ENCODE data around the gene LIF. TPM values are rescaled to one million over a fixed set of nuclear protein-coding genes. Genes with fewer than 3 reads are reported as not detected.

Gene LIF
- total RNA-seq, 6 donors from 2014 or later = 0.89 to 16.9 (median 3.8) TPM

- H3K4me3 ChIP-seq = no peak overlapping the region
- no peak for ATAC-seq (ENCODE audit: low FRiP score in 2 of 2)
- peak overlapping the region in 3 of 4 donors; percentile 51 to 99 (median 90) for H3K27ac ChIP-seq
- no peaks in the 10 kb centered on the region for H3K9me3 ChIP-seq
- DNase-seq = no peak
- TF ChIP-seq POLR2AphosphoS5 (IDR thresholded peaks at IDR 0.05) (no peak), POLR2A (IDR thresholded peaks at IDR 0.05) (no peak), EP300 (IDR thresholded peaks at IDR 0.05) (no peak), CTCF (IDR thresholded peaks at IDR 0.05) (no peak)
- H3K4me1 ChIP-seq = peaks cover 47 to 65% (median 55%) of the 10 kb centered on the region in 4 donors
- no peaks in the 10 kb centered on the region for H3K27me3 ChIP-seq
- peaks cover 26 to 73% (median 61%) of the 10 kb centered on the region in 4 donors for H3K36me3 ChIP-seq
- WGBS, 2 donors = 95 to 100% methylated on average over 3 to 9 of the region's 9 CpGs
Observed at GRCh38 chr22:30294066-30294465, 47.5 kb upstream of the LIF start.

GRCh38 chr22:30293026-30293425 is 46.5 kb upstream of the LIF start:
- 95 to 98% methylated on average over 6 to 7 of the region's 7 CpGs for WGBS, 2 donors
- H3K27me3 ChIP-seq = no peaks in the 10 kb centered on the region
- H3K9me3 ChIP-seq = no peaks in the 10 kb centered on the region
- H3K36me3 ChIP-seq = peaks cover 25 to 63% (median 55%) of the 10 kb centered on the region in 4 donors
- no peak for DNase-seq
- TF ChIP-seq EP300 (IDR thresholded peaks at IDR 0.05) (no peak), CTCF (IDR thresholded peaks at IDR 0.05) (no peak), POLR2A (IDR thresholded peaks at IDR 0.05) (no peak), POLR2AphosphoS5 (IDR thresholded peaks at IDR 0.05) (no peak)
- no peak overlapping the region for H3K4me3 ChIP-seq
- H3K4me1 ChIP-seq = peaks cover 50 to 65% (median 55%) of the 10 kb centered on the region in 4 donors
- no peak for ATAC-seq (ENCODE audit: low FRiP score in 2 of 2)
- peak overlapping the region; percentile 94 to 99 (median 96) for H3K27ac ChIP-seq

GRCh38 chr22:30292069-30292970 is 45.8 kb upstream of the LIF start:
- DNase-seq = no peak
- H3K36me3 ChIP-seq = peaks cover 25 to 56% (median 48%) of the 10 kb centered on the region in 4 donors
- 87 to 91% methylated on average over 13 to 18 of the region's 18 CpGs for WGBS, 2 donors

GRCh38 chr22:30291058-30291892 is 44.7 kb upstream of the LIF start:
- WGBS, 2 donors = 43 to 53% methylated on average over 8 to 13 of the region's 13 CpGs
- TF ChIP-seq POLR2AphosphoS5 (IDR thresholded peaks at IDR 0.05) (peak; percentile 99), CTCF (IDR thresholded peaks at IDR 0.05) (peak in 3 of 6 experiments; percentile 15 to 26 (median 24)), EP300 (IDR thresholded peaks at IDR 0.05) (peak; percentile 93 to 100 (median 98)), POLR2A (IDR thresholded peaks at IDR 0.05) (peak in 1 of 4 donors; percentile 65)
- Histone ChIP-seq H3K27ac (peak overlapping the region; percentile 94 to 99 (median 96)), H3K36me3 (peaks cover 25 to 47% (median 42%) of the 10 kb centered on the region in 4 donors), H3K27me3 (no peaks in the 10 kb centered on the region), H3K4me1 (peaks cover 43 to 59% (median 46%) of the 10 kb centered on the region in 4 donors), H3K4me3 (no peak overlapping the region), H3K9me3 (no peaks in the 10 kb centered on the region)
- ATAC-seq (ENCODE audit: low FRiP score in 2 of 2) (peak; percentile 8 to 71), DNase-seq (peak in 1 of 2 donors; percentile 94)

More at GRCh38 chr22:30292069-30292970, 45.8 kb upstream of the LIF start:
- Histone ChIP-seq H3K9me3 (no peaks in the 10 kb centered on the region), H3K27me3 (no peaks in the 10 kb centered on the region), H3K27ac (peak overlapping the region; percentile 94 to 99 (median 96)), H3K4me1 (peaks cover 47 to 65% (median 53%) of the 10 kb centered on the region in 4 donors), H3K4me3 (no peak overlapping the region)
- TF ChIP-seq POLR2AphosphoS5 (IDR thresholded peaks at IDR 0.05) (no peak), POLR2A (IDR thresholded peaks at IDR 0.05) (no peak), EP300 (IDR thresholded peaks at IDR 0.05) (no peak), CTCF (IDR thresholded peaks at IDR 0.05) (no peak)
- no peak for ATAC-seq (ENCODE audit: low FRiP score in 2 of 2)

Measured in upper lobe of left lung (tissue), 6 donors.